ENCODE results near the gene GALNT17.
"Not testable (repeated sequence)": the region's sequence is repeated elsewhere in the genome, so short reads cannot be mapped to it uniquely, and the experiment has no call there.

GALNT17 gene

GRCh38 chr7:71584256-71584655 is 452.3 kb downstream of the GALNT17 start:
- DNase-seq = no peak

- no peak for DNase-seq
Observed at GRCh38 chr7:71591876-71592275, 459.9 kb downstream of the GALNT17 start.

GRCh38 chr7:71592388-71592787 is 460.4 kb downstream of the GALNT17 start:
- not testable (repeated sequence) for DNase-seq

- DNase-seq = no peak
Observed at GRCh38 chr7:71594736-71595135, 462.8 kb downstream of the GALNT17 start.

GRCh38 chr7:71595176-71595575 is 463.2 kb downstream of the GALNT17 start:
- no peak for DNase-seq

GRCh38 chr7:71598553-71598952 is 466.6 kb downstream of the GALNT17 start:
- no peak for DNase-seq

- no peak for DNase-seq
Observed at GRCh38 chr7:71601851-71602250, 469.9 kb downstream of the GALNT17 start.

GRCh38 chr7:71604818-71605414 is 473.0 kb downstream of the GALNT17 start:
- DNase-seq = no peak

- no peak for DNase-seq
Observed at GRCh38 chr7:71611986-71612385, 480.0 kb downstream of the GALNT17 start.

GRCh38 chr7:71612911-71613310 is 481.0 kb downstream of the GALNT17 start:
- DNase-seq = no peak

GRCh38 chr7:71613313-71613712 is 481.4 kb downstream of the GALNT17 start:
- DNase-seq = no peak

- no peak for DNase-seq
Observed at GRCh38 chr7:71615017-71615416, 483.1 kb downstream of the GALNT17 start.

- no peak for DNase-seq
Observed at GRCh38 chr7:71616217-71616616, 484.3 kb downstream of the GALNT17 start.

GRCh38 chr7:71618278-71618677 is 486.3 kb downstream of the GALNT17 start:
- DNase-seq = no peak

GRCh38 chr7:71625545-71625944 is 493.6 kb downstream of the GALNT17 start:
- DNase-seq = no peak

GRCh38 chr7:71626206-71626605 is 494.3 kb downstream of the GALNT17 start:
- DNase-seq = no peak

- no peak for DNase-seq
Observed at GRCh38 chr7:71627651-71628050, 495.7 kb downstream of the GALNT17 start.

GRCh38 chr7:71630516-71630915 is 498.6 kb downstream of the GALNT17 start:
- DNase-seq = no peak

- DNase-seq = no peak
Observed at GRCh38 chr7:71633551-71634008, 501.6 kb downstream of the GALNT17 start.

- DNase-seq = not testable (repeated sequence)
Observed at GRCh38 chr7:71635849-71636248, 503.9 kb downstream of the GALNT17 start.

- DNase-seq = no peak
Observed at GRCh38 chr7:71636329-71636728, 504.4 kb downstream of the GALNT17 start.

GRCh38 chr7:71637578-71637977 is 505.6 kb downstream of the GALNT17 start:
- no peak for DNase-seq

GRCh38 chr7:71638108-71638507 is 506.2 kb downstream of the GALNT17 start:
- no peak for DNase-seq

- DNase-seq = no peak
Observed at GRCh38 chr7:71639382-71640085, 507.6 kb downstream of the GALNT17 start.

- not testable (repeated sequence) for DNase-seq
Observed at GRCh38 chr7:71643031-71643430, 511.1 kb downstream of the GALNT17 start.

Data from stimulated activated CD4-positive, alpha-beta T cell treated with anti-CD3 and anti-CD28 coated beads, Interleukin-4, amount 100 ng/mL, for 1 hour (primary cell).